H9 (cell line): ENCODE measurements around the gene SPA17. TPM values are rescaled to one million over a fixed set of nuclear protein-coding genes. Genes with fewer than 3 reads are reported as not detected.

Experiments
- DNase-seq: peaks from one replicate; pipeline ENCODE4 v3.0.0-alpha.2; 2017
- H2AFZ ChIP-seq: one replicate; pipeline ENCODE4 v1.6.1; 2013; ENCODE audit warnings: mild to moderate bottlenecking, low read length, control low read depth, moderate library complexity
- H2AK5ac ChIP-seq: 2 replicates; pipeline ENCODE4 v1.6.1; 2013; ENCODE audit warnings: low read length, control low read depth, mixed read lengths; ENCODE audit not compliant: insufficient read length
- H2BK120ac ChIP-seq: one replicate; pipeline ENCODE4 v1.6.1; 2013; ENCODE audit warnings: low read depth, mild to moderate bottlenecking, low read length, control low read depth, inconsistent platforms; ENCODE audit not compliant: poor library complexity, severe bottlenecking
- H2BK12ac ChIP-seq: 2 replicates; pipeline ENCODE4 v1.6.1; 2013; ENCODE audit warnings: low read length, control low read depth, mixed read lengths, low read depth; ENCODE audit not compliant: insufficient read length
- H2BK15ac ChIP-seq: 2 replicates; pipeline ENCODE4 v1.6.1; 2013; ENCODE audit warnings: low read depth, low read length, control low read depth
- H2BK20ac ChIP-seq: one replicate; pipeline ENCODE4 v1.6.1; 2013; ENCODE audit warnings: low read depth, mild to moderate bottlenecking, low read length, control low read depth, inconsistent platforms; ENCODE audit not compliant: poor library complexity, severe bottlenecking
- H2BK5ac ChIP-seq: 2 replicates; pipeline ENCODE4 v1.6.1; 2013; ENCODE audit warnings: low read length, control low read depth, mixed read lengths; ENCODE audit not compliant: insufficient read length
- H3K14ac ChIP-seq: 2 replicates; pipeline ENCODE4 v1.6.1; 2013; ENCODE audit warnings: low read length, control low read depth; ENCODE audit not compliant: insufficient read depth
- H3K18ac ChIP-seq: 2 replicates; pipeline ENCODE4 v1.6.1; 2013; ENCODE audit warnings: low read depth, mild to moderate bottlenecking, mixed read lengths, low read length, control low read depth; ENCODE audit not compliant: insufficient read length
- H3K23ac ChIP-seq: 2 replicates; pipeline ENCODE4 v1.6.1; 2013; ENCODE audit warnings: low read length, control low read depth, mixed read lengths, low read depth; ENCODE audit not compliant: insufficient read length
- H3K23me2 ChIP-seq: 2 replicates; pipeline ENCODE4 v1.6.1; 2013; ENCODE audit warnings: low read depth, mild to moderate bottlenecking, mixed read lengths, low read length, control low read depth; ENCODE audit not compliant: insufficient read length, poor library complexity, severe bottlenecking
- H3K27ac ChIP-seq: 2 replicates; pipeline ENCODE4 v1.5.1; 2013; ENCODE audit warnings: low read length, control low read depth, mixed read lengths, low read depth; ENCODE audit not compliant: insufficient read length
- H3K27me3 ChIP-seq: 2 replicates; pipeline ENCODE4 v1.6.1; 2013; ENCODE audit warnings: low read length, control low read depth, inconsistent platforms; ENCODE audit not compliant: insufficient read depth
- H3K4ac ChIP-seq: 2 replicates; pipeline ENCODE4 v1.6.1; 2013; ENCODE audit warnings: low read depth, mild to moderate bottlenecking, control low read depth, inconsistent platforms, low read length, moderate library complexity
- H3K4me1 ChIP-seq: 2 replicates; pipeline ENCODE4 v1.6.1; 2013; ENCODE audit warnings: low read length, control low read depth, inconsistent platforms; ENCODE audit not compliant: insufficient read depth
- H3K4me2 ChIP-seq: 2 replicates; pipeline ENCODE4 v1.6.1; 2013; ENCODE audit warnings: low read length, control low read depth, mixed read lengths; ENCODE audit not compliant: insufficient read length, insufficient read depth
- H3K56ac ChIP-seq: 2 replicates; pipeline ENCODE4 v1.6.1; 2013; ENCODE audit warnings: low read depth, mild to moderate bottlenecking, mixed read lengths, low read length, control low read depth; ENCODE audit not compliant: insufficient read length
- H3K79me1 ChIP-seq: 2 replicates; pipeline ENCODE4 v1.6.1; 2013; ENCODE audit warnings: low read depth, mild to moderate bottlenecking, moderate library complexity, low read length, control low read depth, inconsistent platforms; ENCODE audit not compliant: insufficient read depth, poor library complexity, severe bottlenecking
- H3K79me2 ChIP-seq: 2 replicates; pipeline ENCODE4 v1.6.1; 2013; ENCODE audit warnings: low read length, control low read depth, inconsistent platforms; ENCODE audit not compliant: insufficient read depth
- H3K9ac ChIP-seq: 2 replicates; pipeline ENCODE4 v1.6.1; 2013; ENCODE audit warnings: low read length, control low read depth, mixed read lengths; ENCODE audit not compliant: insufficient read length; ENCODE audit errors: extremely low read depth
- H3K9me3 ChIP-seq: one replicate; pipeline ENCODE4 v1.6.1; 2013; ENCODE audit warnings: low read depth, low read length, inconsistent platforms; ENCODE audit not compliant: control insufficient read depth
- H3T11ph ChIP-seq: one replicate; pipeline ENCODE4 v1.6.1; 2013; ENCODE audit warnings: mild to moderate bottlenecking, low read length, control low read depth, inconsistent platforms
- H4K20me1 ChIP-seq: one replicate; pipeline ENCODE4 v1.6.1; 2013; ENCODE audit not compliant: control insufficient read depth, insufficient read length, insufficient read depth
- H4K5ac ChIP-seq: 2 replicates; pipeline ENCODE4 v1.6.1; 2013; ENCODE audit warnings: low read depth, mild to moderate bottlenecking, mixed read lengths, low read length, control low read depth; ENCODE audit not compliant: insufficient read length
- H4K8ac ChIP-seq: replicated peaks from 2 replicates; pipeline ENCODE4 v1.6.1; 2013; ENCODE audit warnings: low read length, control low read depth, mixed read lengths, low read depth; ENCODE audit not compliant: insufficient read length
- H4K91ac ChIP-seq: 2 replicates; pipeline ENCODE4 v1.6.1; 2013; ENCODE audit warnings: low read depth, mild to moderate bottlenecking, moderate library complexity, mixed read lengths, low read length, control low read depth; ENCODE audit not compliant: insufficient read length
- H3K27ac Mint-ChIP-seq, 3 experiments: 2 replicates in 2 of 3; 3 replicates in 1 of 3; pipeline ENCODE4 v1.8.0; 2020 to 2021; ENCODE audit warnings: mixed read lengths in 3 of 3, mild to moderate bottlenecking in 1 of 3, moderate library complexity in 1 of 3
- H3K27me3 Mint-ChIP-seq: 2 replicates; pipeline ENCODE4 v1.8.0; 2021; ENCODE audit warnings: low read depth, mild to moderate bottlenecking, moderate library complexity, mixed read lengths
- H3K36me3 Mint-ChIP-seq, 3 experiments: 2 replicates in 2 of 3; 3 replicates in 1 of 3; pipeline ENCODE4 v1.8.0; 2020 to 2021; ENCODE audit warnings: low read depth in 3 of 3, mixed read lengths in 3 of 3; ENCODE audit not compliant: insufficient read depth in 1 of 3
- H3K4me1 Mint-ChIP-seq, 2 experiments: 2 replicates each; pipeline ENCODE4 v1.8.0; 2020; ENCODE audit warnings: mixed read lengths in 2 of 2
- H3K4me3 Mint-ChIP-seq, 2 experiments: 2 replicates in 1 of 2; 3 replicates in 1 of 2; pipeline ENCODE4 v1.8.0; 2020 to 2021; ENCODE audit warnings: mild to moderate bottlenecking in 2 of 2, mixed read lengths in 2 of 2, moderate library complexity in 1 of 2
- H3K9me3 Mint-ChIP-seq, 2 experiments: 2 replicates in 1 of 2; 3 replicates in 1 of 2; pipeline ENCODE4 v1.8.0; 2020; ENCODE audit warnings: mild to moderate bottlenecking in 2 of 2, mixed read lengths in 2 of 2, moderate library complexity in 1 of 2
- CTCF ChIP-seq: fragments of 200-600 bp; sonication (generic); conservative IDR thresholded peaks from 3 replicates; pipeline ENCODE4 v1.8.0; 2021; ENCODE audit warnings: antibody characterized with exemption, mild to moderate bottlenecking
- WGBS: extraction: QIAGEN DNeasy Blood & Tissue Kit; methylation state at CpG from one replicate; pipeline ENCODE4 v1.1.7; 2013; ENCODE audit warnings: missing lambda C conversion rate, low lambda C conversion rate, mixed read lengths; ENCODE audit not compliant: insufficient read length; ENCODE audit errors: extremely low coverage; 5-methylcytosine and 5-hydroxymethylcytosine counted together
- total RNA-seq: library from RNA; stranded (reverse); gene quantifications from 2 replicates; pipeline ENCODE4 v1.2.1, GENCODE V29; 2021

Gene SPA17
- total RNA-seq, 1 experiment from 2014 or later: 6.9 TPM

DNA sequence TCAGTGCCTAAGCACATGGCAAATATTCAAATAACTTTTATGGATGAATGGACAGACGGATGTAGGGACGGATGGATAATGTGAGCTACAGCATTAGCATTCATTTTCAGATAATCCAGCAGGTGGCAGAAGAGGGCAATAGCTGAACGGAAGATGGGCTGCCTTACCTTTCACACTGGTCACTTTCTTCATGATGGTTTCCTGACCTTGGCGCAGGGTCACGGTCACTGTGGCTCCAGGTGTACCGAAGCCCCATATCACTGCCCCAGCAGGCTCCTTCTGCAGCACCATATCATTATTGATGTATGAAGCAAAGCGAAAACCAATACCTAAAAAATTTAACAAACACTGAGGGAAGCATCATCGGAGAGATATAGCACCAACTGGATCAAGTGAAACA lies 4.5 kb upstream of the SPA17 start:
- H3K79me2 ChIP-seq: no peaks in the 10 kb centered on the region
- H2BK5ac ChIP-seq: no peak overlapping the region
- peak; percentile 51 for DNase-seq
- no peaks in the 10 kb centered on the region for H3K79me1 ChIP-seq
- H3K4me1 ChIP-seq: no peaks in the 10 kb centered on the region
- no peak overlapping the region for H3K27ac ChIP-seq
- no peak overlapping the region for H3T11ph ChIP-seq
- H3K56ac ChIP-seq: no peak overlapping the region
- no peak overlapping the region for H2AFZ ChIP-seq
- H4K91ac ChIP-seq: no peak overlapping the region
- no peaks in the 10 kb centered on the region for H3K9me3 ChIP-seq
- no peak overlapping the region for H2AK5ac ChIP-seq
- H3K23me2 ChIP-seq: peaks cover 9% of the 10 kb centered on the region
- H2BK120ac ChIP-seq: no peak overlapping the region
- H3K4me1 Mint-ChIP-seq: peaks cover 7 to 9% of the 10 kb centered on the region in 2 experiments
- H4K8ac ChIP-seq: no peak overlapping the region
- H2BK12ac ChIP-seq: no peak overlapping the region
- no peak overlapping the region for H4K5ac ChIP-seq
- H3K4me2 ChIP-seq: no peak overlapping the region
- no peak overlapping the region for H3K4me3 Mint-ChIP-seq
- no peak overlapping the region for H3K14ac ChIP-seq
- no peak overlapping the region for H2BK15ac ChIP-seq
- TF ChIP-seq CTCF: peak; percentile 83
- no peak overlapping the region for H3K4ac ChIP-seq
- H2BK20ac ChIP-seq: no peak overlapping the region
- H3K27me3 Mint-ChIP-seq: peaks cover 13% of the 10 kb centered on the region
- no peak overlapping the region for H3K18ac ChIP-seq
- no peaks in the 10 kb centered on the region for H4K20me1 ChIP-seq
- no peaks in the 10 kb centered on the region for H3K9me3 Mint-ChIP-seq
- H3K23ac ChIP-seq: no peak overlapping the region
- no peak overlapping the region for H3K9ac ChIP-seq
- WGBS: no CpG with 5 or more reads among the region's 8 CpGs
- H3K27me3 ChIP-seq: peaks cover 8% of the 10 kb centered on the region
- H3K36me3 Mint-ChIP-seq: peaks cover 0 to 1% (median 0%) of the 10 kb centered on the region in 3 experiments; a peak in 1 of 7 replicates
- no peak overlapping the region for H3K27ac Mint-ChIP-seq
